HepG2 (cell line): ENCODE data around the gene COMMD8. TPM values are rescaled to one million over a fixed set of nuclear protein-coding genes. Genes with fewer than 3 reads are reported as not detected.

Experiments
- ATAC-seq: fragments of 200-7000 bp; cut with Tn5 transposase; 3 replicates; pipeline ENCODE4 v1.9.1; 2020; ENCODE audit warnings: mild to moderate bottlenecking, moderate library complexity
- BruUV-seq: library from RNA; stranded (reverse); fragments of 400-500 nt; replicated peaks from 2 replicates; lab custom pipeline; 2021; lab: Mats Ljungman, UMichigan
- CTCF ChIA-PET: fragments of 300-600 bp; formaldehyde crosslinking; extraction: SDS; loops from one replicate; lab custom pipeline; 2021; ENCODE audit warnings: low total read pairs, inconsistent platforms, low intra/inter-chr PET ratio; lab: Yijun Ruan, JAX
- POLR2A ChIA-PET: fragments of 350-600 bp; sonication (Branson Sonifier 250); formaldehyde crosslinking; loops from one replicate; lab custom pipeline; 2020; ENCODE audit warnings: antibody characterized with exemption, inconsistent platforms; lab: Yijun Ruan, JAX
- DNase-seq: peaks from one replicate; pipeline ENCODE4 v3.0.0-alpha.2; 2015; ENCODE audit warnings: low spot score
- FAIRE-seq: peaks from 3 replicates; lab custom pipeline; 2011; peaks lifted over from hg19 to GRCh38; lab: Jason Lieb, UNC
- H2AFZ ChIP-seq: one replicate; pipeline ENCODE4 v1.6.1; 2011; ENCODE audit warnings: low read length, inconsistent platforms
- H3K27ac ChIP-seq: fragments of 300-600 bp; 3 replicates; pipeline ENCODE4 v1.8.0; 2011; ENCODE audit warnings: mixed run types, mild to moderate bottlenecking, mixed read lengths, low read length, inconsistent platforms; ENCODE audit not compliant: insufficient read depth; ENCODE audit errors: extremely low read length
- H3K27me3 ChIP-seq, 2 experiments: fragments of 200-600 bp in 1 of 2; 2 replicates in 1 of 2; 3 replicates in 1 of 2; pipeline versions ENCODE4 v1.6.0 to v1.8.0; 2011; ENCODE audit warnings: low read length in 2 of 2, mild to moderate bottlenecking in 2 of 2, moderate library complexity in 2 of 2, inconsistent platforms in 1 of 2; ENCODE audit not compliant: insufficient read depth in 2 of 2, control insufficient read depth in 1 of 2
- H3K36me3 ChIP-seq, 2 experiments: fragments of 200-600 bp in 1 of 2; replicated peaks in 1 of 2; 2 replicates in 1 of 2; 3 replicates in 1 of 2; pipeline versions ENCODE4 v1.5.1 to v1.8.0; 2011; ENCODE audit warnings: low read length in 2 of 2, inconsistent platforms in 1 of 2; ENCODE audit not compliant: insufficient read depth in 2 of 2, control insufficient read depth in 1 of 2
- H3K4me1 ChIP-seq: 2 replicates; pipeline ENCODE4 v1.5.1; 2012; ENCODE audit warnings: low read length, inconsistent platforms; ENCODE audit not compliant: insufficient read depth
- H3K4me2 ChIP-seq: 2 replicates; pipeline ENCODE4 v1.6.0; 2011; ENCODE audit warnings: low read depth, low read length, inconsistent platforms
- H3K4me3 ChIP-seq, 3 experiments: fragments of 200-600 bp in 1 of 3; sonication (generic), shearing (Covaris generic) in 1 of 3; replicated peaks in 1 of 3; 2 replicates each; pipeline ENCODE4 v1.5.1; 2011 to 2016; ENCODE audit warnings: low read length in 3 of 3, inconsistent platforms in 2 of 3, low read depth in 2 of 3, mild to moderate bottlenecking in 2 of 3, control low read depth in 1 of 3, mixed read lengths in 1 of 3; ENCODE audit not compliant: insufficient read depth in 1 of 3
- H3K79me2 ChIP-seq: one replicate; pipeline ENCODE4 v1.6.1; 2011; ENCODE audit warnings: low read length, inconsistent platforms; ENCODE audit not compliant: insufficient read depth
- H3K9ac ChIP-seq: 2 replicates; pipeline ENCODE4 v1.6.0; 2011; ENCODE audit warnings: mild to moderate bottlenecking, low read depth, low read length, inconsistent platforms; ENCODE audit not compliant: insufficient read depth
- H3K9me3 ChIP-seq: 2 replicates; pipeline ENCODE4 v1.5.1; 2012; ENCODE audit warnings: mild to moderate bottlenecking, low read length
- H4K20me1 ChIP-seq: 2 replicates; pipeline ENCODE4 v1.6.0; 2011; ENCODE audit warnings: inconsistent platforms, mild to moderate bottlenecking, low read length, moderate library complexity; ENCODE audit not compliant: insufficient read depth
- ARID2 ChIP-seq: sonication (generic); formaldehyde crosslinking; IDR thresholded peaks from 2 replicates; pipeline ENCODE4 v1.8.1; 2022; ENCODE audit warnings: mild to moderate bottlenecking, missing genetic modification reagents, borderline replicate concordance
- GABPA ChIP-seq, 2 experiments: IDR thresholded peaks; 2 replicates each; pipeline ENCODE4 v1.6.1; 2011 to 2016; ENCODE audit warnings: low read depth in 2 of 2, low read length in 1 of 2, missing biosample characterization in 1 of 2, missing genetic modification characterization in 1 of 2
- PCBP1 ChIP-seq: fragments of 200-400 bp; formaldehyde crosslinking; IDR thresholded peaks from 2 replicates; pipeline ENCODE4 v1.6.1; 2017; ENCODE audit warnings: mild to moderate bottlenecking, low read depth, low read length, borderline replicate concordance
- SKI ChIP-seq: fragments of 450-650 bp; IDR thresholded peaks from one replicate; pipeline ENCODE4 v1.6.1; 2018; ENCODE audit warnings: mild to moderate bottlenecking; ENCODE audit not compliant: partially characterized antibody
- SRSF4 ChIP-seq: fragments of 200-400 bp; formaldehyde crosslinking; IDR thresholded peaks from one replicate; pipeline ENCODE4 v1.6.1; 2018; ENCODE audit warnings: mild to moderate bottlenecking, low read depth, low read length, moderate library complexity; ENCODE audit not compliant: poor library complexity, severe bottlenecking
- ZBTB33 ChIP-seq: sonication (generic); formaldehyde crosslinking; IDR thresholded peaks from 2 replicates; pipeline ENCODE4 v1.4.0; 2020; ENCODE audit warnings: missing genetic modification reagents
- ZNF138 ChIP-seq: sonication (generic); formaldehyde crosslinking; IDR thresholded peaks from 2 replicates; pipeline ENCODE4 v1.5.0; 2020; ENCODE audit warnings: mild to moderate bottlenecking, low read depth, missing genetic modification reagents
- ZNF501 ChIP-seq: sonication (generic); formaldehyde crosslinking; IDR thresholded peaks from 2 replicates; pipeline ENCODE4 v1.5.1; 2020; ENCODE audit warnings: mild to moderate bottlenecking, moderate library complexity, missing genetic modification reagents
- ZNF672 ChIP-seq: sonication (generic); formaldehyde crosslinking; IDR thresholded peaks from 2 replicates; pipeline ENCODE4 v1.8.1; 2022; ENCODE audit warnings: missing genetic modification reagents
- WGBS: methylation state at CpG from one replicate; pipeline ENCODE4 v1.1.6; 2017; ENCODE audit warnings: low lambda C conversion rate; 5-methylcytosine and 5-hydroxymethylcytosine counted together
- in situ Hi-C: cut with HindIII; loops from 2 replicates; pipeline ENCODE4 v1.10.0; 2017; ENCODE audit warnings: low pct_unique_long_range_greater_than_20kb; ENCODE audit not compliant: extremely low pct_ligation_motif_present
- intact Hi-C: fragments of 100-400 bp; cut with micrococcal nuclease; formaldehyde crosslinking; loops from one replicate; pipeline ENCODE4 v1.10.0; 2022; ENCODE audit not compliant: unreplicated experiment
- polyA plus RNA-seq, 8 experiments: library from polyadenylated mRNA; depleted of rRNA in 3 of 8; stranded (reverse) in 7 of 8; unstranded in 1 of 8; fragments of >200 nt; fragmentation: Illumina TruSeq in 4 of 8; extraction: Trizol in 4 of 8; gene quantifications; 2 replicates each; pipeline versions ENCODE4 v1.2.1 to v1.2.3, GENCODE V29; 2011 to 2016; ENCODE audit warnings: low read depth in 4 of 8, missing spikeins in 1 of 8, mixed read lengths in 1 of 8; ENCODE audit not compliant: insufficient read depth in 1 of 8
- total RNA-seq, 5 experiments: library from RNA; depleted of rRNA; stranded (reverse); fragments of >200 nt; fragmentation: Illumina TruSeq; extraction: Trizol; gene quantifications; 2 replicates each; pipeline ENCODE4 v1.2.3, GENCODE V29; 2016; ENCODE audit warnings: low read depth in 1 of 5
- TF ChIP-seq, protein P1 (sequence below): sonication (generic); formaldehyde crosslinking; IDR thresholded peaks from 2 replicates; pipeline ENCODE4 v1.5.0; 2020; ENCODE audit warnings: mild to moderate bottlenecking, missing genetic modification reagents

COMMD8 gene
- total and polyA plus RNA-seq, 2 of the 13 experiments (the other 11 are each of a cell fraction or from before 2014, with no cell fraction given), result 7.1 to 20.3 TPM

GRCh38 chr4:47462799-47463234 lies 685 bp downstream of the COMMD8 start (continued):
- TF ChIP-seq ZBTB33 (CRISPR knock-in tag), result no peak
- no peak for TF ChIP-seq ZNF501
- no peak for TF ChIP-seq ZNF138
- no peak for TF ChIP-seq SKI
- no peak for TF ChIP-seq GABPA (IDR thresholded peaks at IDR 0.05; ENCODE audit: low read depth, low read length)
- TF ChIP-seq GABPA (CRISPR knock-in tag; IDR thresholded peaks at IDR 0.05; ENCODE audit: low read depth), result no peak

DNA sequence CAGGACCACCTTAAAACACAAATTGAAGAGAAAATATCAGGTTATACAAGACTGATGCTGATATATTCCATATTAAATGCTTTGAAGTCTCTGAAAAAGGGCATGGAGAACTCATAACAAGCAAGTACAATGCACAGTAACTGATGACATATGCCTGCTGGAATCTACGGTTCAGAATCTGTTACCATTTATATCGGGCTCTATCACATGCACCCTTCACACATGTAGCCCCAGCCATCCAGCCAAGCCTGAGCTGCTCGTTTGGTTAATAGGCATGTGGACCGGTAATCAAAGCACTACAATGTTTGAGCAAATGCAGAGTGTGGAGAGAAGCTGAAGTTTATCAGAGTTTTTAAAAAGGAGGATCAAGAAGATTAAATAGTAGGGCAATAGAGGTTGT lies 11.8 kb downstream of the COMMD8 start:
- BruUV-seq, result no TSS peak
- ATAC-seq, result no peak

More for the DNA sequence above, 11.8 kb downstream of the COMMD8 start:
- WGBS, result 99% methylated on average over 4 of the region's 4 CpGs
- no peak overlapping the region for H2AFZ ChIP-seq
- H3K9me3 ChIP-seq, result no peaks in the 10 kb centered on the region
- H3K4me3 ChIP-seq, result no peak overlapping the region
- H3K27ac ChIP-seq, result no peak overlapping the region
- no peak for DNase-seq
- in situ Hi-C loops (no loop called here), intact Hi-C loops (no loop called here)
- ChIA-PET POLR2A (no interaction called here), CTCF (no interaction called here)
- no peak overlapping the region for H3K9ac ChIP-seq
- no peak overlapping the region for H3K4me2 ChIP-seq
- no peak for FAIRE-seq
- no peaks in the 10 kb centered on the region; a peak in 1 of 5 replicates for H3K27me3 ChIP-seq
- H3K79me2 ChIP-seq, result no peaks in the 10 kb centered on the region
- H3K4me1 ChIP-seq, result no peaks in the 10 kb centered on the region
- TF ChIP-seq SRSF4, result no peak
- no peak for TF ChIP-seq ZNF672 (CRISPR knock-in tag)
- TF ChIP-seq, protein P1, sequence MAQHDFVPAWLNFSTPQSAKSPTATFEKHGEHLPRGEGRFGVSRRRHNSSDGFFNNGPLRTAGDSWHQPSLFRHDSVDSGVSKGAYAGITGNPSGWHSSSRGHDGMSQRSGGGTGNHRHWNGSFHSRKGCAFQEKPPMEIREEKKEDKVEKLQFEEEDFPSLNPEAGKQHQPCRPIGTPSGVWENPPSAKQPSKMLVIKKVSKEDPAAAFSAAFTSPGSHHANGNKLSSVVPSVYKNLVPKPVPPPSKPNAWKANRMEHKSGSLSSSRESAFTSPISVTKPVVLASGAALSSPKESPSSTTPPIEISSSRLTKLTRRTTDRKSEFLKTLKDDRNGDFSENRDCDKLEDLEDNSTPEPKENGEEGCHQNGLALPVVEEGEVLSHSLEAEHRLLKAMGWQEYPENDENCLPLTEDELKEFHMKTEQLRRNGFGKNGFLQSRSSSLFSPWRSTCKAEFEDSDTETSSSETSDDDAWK (CRISPR knock-in tag), result no peak
- TF ChIP-seq ARID2, result no peak
- TF ChIP-seq PCBP1, result no peak
- peaks cover 1 to 5% of the 10 kb centered on the region in 2 experiments; a peak in 3 of 5 replicates for H3K36me3 ChIP-seq
- H4K20me1 ChIP-seq, result no peaks in the 10 kb centered on the region
